PC-9 (cell line): ENCODE measurements around the gene TMEM187. TPM values are rescaled to one million over a fixed set of nuclear protein-coding genes. Genes with fewer than 3 reads are reported as not detected.

Experiments
- BruUV-seq: library from RNA; stranded (reverse); fragments of 400-500 nt; replicated peaks from 2 replicates; lab custom pipeline; 2021; lab: Mats Ljungman, UMichigan
- CTCF ChIA-PET: fragments of 300-600 bp; sonication (Branson Sonifier 250); formaldehyde crosslinking; loops from one replicate; lab custom pipeline; 2022; ENCODE audit warnings: antibody characterized with exemption; lab: Charles Lee
- POLR2A ChIA-PET: fragments of 300-600 bp; sonication (Branson Sonifier 250); formaldehyde crosslinking; loops from one replicate; lab custom pipeline; 2022; ENCODE audit warnings: antibody characterized with exemption; ENCODE audit not compliant: unreplicated experiment; lab: Charles Lee
- DNase-seq, 2 experiments: peaks; one replicate each; pipeline versions ENCODE4 v3.0.0 to v3.0.0-alpha.2; 2015 to 2022; ENCODE audit warnings: mixed read lengths in 1 of 2
- H2AFZ ChIP-seq: fragments of 200-600 bp; sonication (generic); 2 replicates; pipeline ENCODE4 v1.8.1; 2017; ENCODE audit warnings: antibody characterized with exemption
- H3F3A ChIP-seq: fragments of 200-600 bp; sonication (generic); 2 replicates; pipeline ENCODE4 v1.8.1; 2017; ENCODE audit warnings: antibody characterized with exemption, mild to moderate bottlenecking, low read depth; ENCODE audit not compliant: insufficient read depth
- H3K27ac ChIP-seq: fragments of 200-600 bp; sonication (generic); 2 replicates; pipeline ENCODE4 v1.6.1; 2016; ENCODE audit warnings: mixed run types
- H3K27me3 ChIP-seq: fragments of 200-600 bp; sonication (generic); 2 replicates; pipeline ENCODE4 v1.6.1; 2016; ENCODE audit warnings: low read depth, mixed run types; ENCODE audit not compliant: insufficient read depth
- H3K36me3 ChIP-seq: fragments of 200-600 bp; sonication (generic); 2 replicates; pipeline ENCODE4 v1.6.1; 2016; ENCODE audit warnings: low read depth, mixed run types
- H3K4me1 ChIP-seq: fragments of 200-600 bp; sonication (generic); replicated peaks from 2 replicates; pipeline ENCODE4 v1.6.1; 2016; ENCODE audit warnings: mixed run types; ENCODE audit not compliant: insufficient read depth
- H3K4me2 ChIP-seq: fragments of 200-600 bp; sonication (generic); 2 replicates; pipeline ENCODE4 v1.6.1; 2017; ENCODE audit warnings: mixed run types
- H3K4me3 ChIP-seq: fragments of 200-600 bp; sonication (generic); 2 replicates; pipeline ENCODE4 v1.6.1; 2016; ENCODE audit warnings: mixed run types
- H3K79me2 ChIP-seq: fragments of 200-600 bp; sonication (generic); 2 replicates; pipeline ENCODE4 v1.6.1; 2017; ENCODE audit warnings: low read depth, mixed run types
- H3K9me2 ChIP-seq: fragments of 200-600 bp; sonication (generic); 2 replicates; pipeline ENCODE4 v1.8.1; 2017; ENCODE audit warnings: mild to moderate bottlenecking; ENCODE audit not compliant: insufficient read depth
- H3K9me3 ChIP-seq: fragments of 200-600 bp; sonication (generic); 2 replicates; pipeline ENCODE4 v1.8.1; 2016; ENCODE audit warnings: low read depth; ENCODE audit not compliant: insufficient read depth
- H4K20me1 ChIP-seq: fragments of 200-600 bp; sonication (generic); 2 replicates; pipeline ENCODE4 v1.8.1; 2017; ENCODE audit not compliant: insufficient read depth
- CTCF ChIP-seq: fragments of 200-600 bp; sonication (generic); conservative IDR thresholded peaks from 2 replicates; pipeline ENCODE4 v1.6.1; 2017; ENCODE audit warnings: mixed run types, antibody characterized with exemption, mild to moderate bottlenecking, moderate library complexity
- EZH2 ChIP-seq: fragments of 200-600 bp; sonication (generic); IDR thresholded peaks from 2 replicates; pipeline ENCODE4 v1.8.0; 2017; ENCODE audit warnings: antibody characterized with exemption, low read depth
- intact Hi-C: fragments of 100-400 bp; cut with micrococcal nuclease; formaldehyde crosslinking; loops from one replicate; pipeline ENCODE4 v1.10.0; 2022; ENCODE audit not compliant: unreplicated experiment
- total RNA-seq: library from RNA; stranded (reverse); gene quantifications from 2 replicates; pipeline ENCODE4 v1.2.3, GENCODE V29; 2021

The TMEM187 gene
- total RNA-seq, 1 experiment from 2014 or later: 20.1 TPM

DNA sequence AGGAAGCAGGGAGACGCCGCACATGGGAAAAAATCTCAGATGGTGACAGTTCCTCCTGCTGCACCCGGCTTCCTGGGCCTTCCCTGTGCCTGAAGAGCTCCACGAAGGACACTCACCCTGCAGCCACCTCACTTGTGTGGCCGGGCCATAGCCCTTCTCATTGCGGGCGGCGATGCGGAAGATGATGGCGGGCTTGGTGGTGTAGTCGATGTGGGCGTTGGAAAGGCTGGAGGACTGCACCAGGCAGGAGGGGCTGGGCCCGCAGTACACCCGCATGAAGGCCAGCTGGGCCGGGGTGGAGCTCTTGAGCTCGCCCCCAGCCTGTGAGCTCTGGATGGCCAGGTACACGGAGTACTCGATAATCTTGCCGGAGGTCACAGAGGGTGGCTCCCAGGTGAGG, 22.4 kb upstream of the TMEM187 start:
- CTCF ChIA-PET: interaction anchor here (0.6 to 0.9 kb wide), 3 partner anchors 21 to 271 kb away, joined by 3 to 4 read pairs (median 3); no protein-coding TSS in a partner anchor
- Histone ChIP-seq H3K27me3 (no peaks in the 10 kb centered on the region), H3K36me3 (no peaks in the 10 kb centered on the region), H3K4me1 (no peaks in the 10 kb centered on the region), H3K9me2 (no peaks in the 10 kb centered on the region), H2AFZ (no peak overlapping the region), H3K79me2 (no peaks in the 10 kb centered on the region), H3K4me2 (no peak overlapping the region), H4K20me1 (peaks cover 9% of the 10 kb centered on the region; the same call in 1 of the 2 replicates), H3K27ac (no peak overlapping the region), H3K4me3 (no peak overlapping the region), H3K9me3 (no peaks in the 10 kb centered on the region), H3F3A (peaks cover 7% of the 10 kb centered on the region)
- intact Hi-C loops: loop anchor here (5.0 kb wide), 1 partner anchor 243 kb away; no protein-coding TSS in a partner anchor
- no peak for DNase-seq
- no peak for TF ChIP-seq EZH2
- POLR2A ChIA-PET: interaction anchor here (0.6 to 0.7 kb wide), 3 partner anchors 142 to 378 kb away, joined by 3 to 6 read pairs (median 4); no protein-coding TSS in a partner anchor
- no TSS peak for BruUV-seq

- H3K4me2 ChIP-seq: no peak overlapping the region
- H3K79me2 ChIP-seq: no peaks in the 10 kb centered on the region
- intact Hi-C loops: loop anchor here (5.0 kb wide), 1 partner anchor 245 kb away; no protein-coding TSS in a partner anchor
- no peaks in the 10 kb centered on the region for H3K4me1 ChIP-seq
- H3K27ac ChIP-seq: no peak overlapping the region
- H2AFZ ChIP-seq: no peak overlapping the region
- no peak overlapping the region for H3K4me3 ChIP-seq
- peaks cover 7% of the 10 kb centered on the region for H3F3A ChIP-seq
- no peaks in the 10 kb centered on the region for H3K9me3 ChIP-seq
- TF ChIP-seq EZH2: no peak
- TF ChIP-seq CTCF: no peak
- H3K9me2 ChIP-seq: no peaks in the 10 kb centered on the region
- no TSS peak for BruUV-seq
- no peaks in the 10 kb centered on the region for H3K36me3 ChIP-seq
- H3K27me3 ChIP-seq: no peaks in the 10 kb centered on the region
- CTCF ChIA-PET: no interaction called here
- no peak for DNase-seq
- POLR2A ChIA-PET: no interaction called here
- peaks cover 9% of the 10 kb centered on the region; the same call in 1 of the 2 replicates for H4K20me1 ChIP-seq
These were observed 20.7 kb upstream of the TMEM187 start for GRCh38 chrX:153951683-153952372.

GRCh38 chrX:153952373-153953026, 20.1 kb upstream of the TMEM187 start:
- intact Hi-C loops: loop anchor here (5.0 kb wide), 1 partner anchor 245 kb away; no protein-coding TSS in a partner anchor
- Histone ChIP-seq H3F3A (peaks cover 6% of the 10 kb centered on the region), H3K27me3 (no peaks in the 10 kb centered on the region), H3K36me3 (no peaks in the 10 kb centered on the region), H3K4me2 (no peak overlapping the region), H2AFZ (no peak overlapping the region), H4K20me1 (peaks cover 9% of the 10 kb centered on the region; the same call in 1 of the 2 replicates), H3K79me2 (no peaks in the 10 kb centered on the region), H3K27ac (no peak overlapping the region), H3K4me3 (no peak overlapping the region), H3K9me3 (no peaks in the 10 kb centered on the region), H3K9me2 (no peaks in the 10 kb centered on the region), H3K4me1 (no peaks in the 10 kb centered on the region)
- ChIA-PET POLR2A (no interaction called here), CTCF (no interaction called here)
- TF ChIP-seq EZH2 (no peak), CTCF (no peak)
- no peak for DNase-seq
- no TSS peak for BruUV-seq
